Measurements from ENCODE around the gene ATRNL1. TPM values are rescaled to one million over a fixed set of nuclear protein-coding genes. Genes with fewer than 3 reads are reported as not detected.

Gene ATRNL1
- total RNA-seq, 1 experiment from 2014 or later: not detected

DNA sequence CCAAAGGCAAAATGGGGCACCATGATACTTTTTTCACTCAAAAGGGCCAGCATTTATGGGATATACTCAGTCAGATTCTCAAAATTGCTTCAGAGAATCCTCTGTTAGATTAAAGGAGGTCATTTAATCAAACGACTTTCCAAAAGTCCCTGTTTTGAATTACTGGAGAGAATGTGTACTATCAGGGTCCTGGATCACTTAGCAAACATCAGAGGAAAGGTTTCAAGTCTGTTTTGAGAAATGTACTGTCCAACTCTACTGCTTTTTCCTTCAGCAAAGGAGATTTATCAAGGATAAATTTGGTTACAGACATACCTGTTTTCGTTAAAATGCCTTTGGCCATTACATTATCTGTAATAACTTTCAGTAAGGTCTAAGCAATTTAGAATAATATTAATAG lies 838.9 kb downstream of the ATRNL1 start:
- Histone ChIP-seq H3K4me1 (no peaks in the 10 kb centered on the region), H3K36me3 (ENCODE audit: control insufficient read depth, insufficient read depth, low read length) (no peaks in the 10 kb centered on the region), H3K4me3 (ENCODE audit: low read depth, low read length) (no peak overlapping the region), H3K9me3 (no peaks in the 10 kb centered on the region), H3K27me3 (replicated peaks; ENCODE audit: control insufficient read depth, insufficient read depth, low read length) (no peaks in the 10 kb centered on the region; the same call in 1 of the 2 replicates)
- TF ChIP-seq CTCF (IDR thresholded peaks at IDR 0.05; ENCODE audit: insufficient read depth in 1 of 2, low read depth in 1 of 2, low read length in 1 of 2, severe bottlenecking in 1 of 2, unreplicated experiment in 1 of 2): no peak
- peaks cover 5% of the 10 kb centered on the region for H3K4me1 Mint-ChIP-seq (ENCODE audit: low read depth, unreplicated experiment)
- no peak for DNase-seq
- peaks cover 2% of the 10 kb centered on the region for H3K27me3 Mint-ChIP-seq (ENCODE audit: insufficient read depth, unreplicated experiment)
- intact Hi-C loops (cut with micrococcal nuclease; ENCODE audit: unreplicated experiment): no loop called here
- no peaks in the 10 kb centered on the region for H3K36me3 Mint-ChIP-seq (ENCODE audit: insufficient read depth, unreplicated experiment)
- no TSS peak for BruUV-seq (replicated peaks)
- H3K9me3 Mint-ChIP-seq (ENCODE audit: unreplicated experiment): no peaks in the 10 kb centered on the region
- no peak overlapping the region for H3K27ac Mint-ChIP-seq (ENCODE audit: unreplicated experiment)
- POLR2A ChIA-PET: no interaction called here
- H3K4me3 Mint-ChIP-seq (ENCODE audit: unreplicated experiment): no peak overlapping the region
- CTCF ChIA-PET: no interaction called here

DNA sequence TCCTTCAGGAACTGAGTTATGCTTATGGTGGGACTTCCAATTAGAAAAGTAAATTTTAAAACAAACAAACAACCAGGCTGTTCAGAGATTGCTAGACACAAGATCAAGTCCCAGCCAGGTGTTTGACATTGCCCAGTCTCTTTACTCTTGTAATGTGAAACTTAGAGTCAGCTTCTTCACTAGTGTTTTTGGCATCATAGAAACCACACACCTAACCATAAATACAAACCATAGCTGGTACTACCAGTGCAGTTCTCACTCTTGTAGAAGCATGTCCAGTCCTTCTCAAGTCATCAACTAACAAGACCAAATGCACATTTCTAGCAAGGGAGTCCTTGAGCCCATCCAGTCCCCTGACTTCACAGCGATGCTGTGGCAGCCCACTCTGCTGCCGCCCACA lies 839.9 kb downstream of the ATRNL1 start:
- no peaks in the 10 kb centered on the region for H3K36me3 ChIP-seq (ENCODE audit: control insufficient read depth, insufficient read depth, low read length)
- Mint-ChIP-seq H3K36me3 (ENCODE audit: insufficient read depth, unreplicated experiment) (no peaks in the 10 kb centered on the region), H3K9me3 (ENCODE audit: unreplicated experiment) (no peaks in the 10 kb centered on the region), H3K4me1 (ENCODE audit: low read depth, unreplicated experiment) (peaks cover 6% of the 10 kb centered on the region), H3K4me3 (ENCODE audit: unreplicated experiment) (no peak overlapping the region), H3K27ac (ENCODE audit: unreplicated experiment) (no peak overlapping the region), H3K27me3 (ENCODE audit: insufficient read depth, unreplicated experiment) (peaks cover 2% of the 10 kb centered on the region)
- no peak for DNase-seq
- BruUV-seq (replicated peaks): no TSS peak
- no peak for TF ChIP-seq CTCF (IDR thresholded peaks at IDR 0.05; ENCODE audit: insufficient read depth in 1 of 2, low read depth in 1 of 2, low read length in 1 of 2, severe bottlenecking in 1 of 2, unreplicated experiment in 1 of 2)
- H3K9me3 ChIP-seq: no peaks in the 10 kb centered on the region
- H3K4me1 ChIP-seq: no peaks in the 10 kb centered on the region
- no peaks in the 10 kb centered on the region; the same call in 1 of the 2 replicates for H3K27me3 ChIP-seq (replicated peaks; ENCODE audit: control insufficient read depth, insufficient read depth, low read length)
- POLR2A ChIA-PET: no interaction called here
- CTCF ChIA-PET: no interaction called here
- intact Hi-C loops (cut with micrococcal nuclease; ENCODE audit: unreplicated experiment): no loop called here
- H3K4me3 ChIP-seq (ENCODE audit: low read depth, low read length): no peak overlapping the region

- Histone ChIP-seq H3K27me3 (replicated peaks; ENCODE audit: control insufficient read depth, insufficient read depth, low read length) (no peaks in the 10 kb centered on the region; the same call in 1 of the 2 replicates), H3K4me3 (ENCODE audit: low read depth, low read length) (no peak overlapping the region), H3K4me1 (no peaks in the 10 kb centered on the region), H3K36me3 (ENCODE audit: control insufficient read depth, insufficient read depth, low read length) (no peaks in the 10 kb centered on the region), H3K9me3 (no peaks in the 10 kb centered on the region)
- POLR2A ChIA-PET: no interaction called here
- H3K27ac Mint-ChIP-seq (ENCODE audit: unreplicated experiment): no peak overlapping the region
- peaks cover 6% of the 10 kb centered on the region for H3K4me1 Mint-ChIP-seq (ENCODE audit: low read depth, unreplicated experiment)
- intact Hi-C loops (cut with micrococcal nuclease; ENCODE audit: unreplicated experiment): no loop called here
- CTCF ChIA-PET: no interaction called here
- H3K4me3 Mint-ChIP-seq (ENCODE audit: unreplicated experiment): no peak overlapping the region
- no peak for TF ChIP-seq CTCF (IDR thresholded peaks at IDR 0.05; ENCODE audit: insufficient read depth in 1 of 2, low read depth in 1 of 2, low read length in 1 of 2, severe bottlenecking in 1 of 2, unreplicated experiment in 1 of 2)
- DNase-seq: no peak
- no peaks in the 10 kb centered on the region for H3K36me3 Mint-ChIP-seq (ENCODE audit: insufficient read depth, unreplicated experiment)
- H3K27me3 Mint-ChIP-seq (ENCODE audit: insufficient read depth, unreplicated experiment): peaks cover 2% of the 10 kb centered on the region
- no TSS peak for BruUV-seq (replicated peaks)
- no peaks in the 10 kb centered on the region for H3K9me3 Mint-ChIP-seq (ENCODE audit: unreplicated experiment)
These were observed 842.6 kb downstream of the ATRNL1 start for GRCh38 chr10:115935731-115936130.

Measured in Caco-2 (cell line).